NCI-H510A (cell line): Measurements from ENCODE around the gene UNCX.

Experiments used
- DNase-seq: peaks from one replicate; lab custom pipeline; 2025; lab: John Stamatoyannopoulos, UW

UNCX gene

GRCh38 chr7:1243964-1244416, 11.3 kb downstream of the UNCX start:
- no peak for DNase-seq

DNA sequence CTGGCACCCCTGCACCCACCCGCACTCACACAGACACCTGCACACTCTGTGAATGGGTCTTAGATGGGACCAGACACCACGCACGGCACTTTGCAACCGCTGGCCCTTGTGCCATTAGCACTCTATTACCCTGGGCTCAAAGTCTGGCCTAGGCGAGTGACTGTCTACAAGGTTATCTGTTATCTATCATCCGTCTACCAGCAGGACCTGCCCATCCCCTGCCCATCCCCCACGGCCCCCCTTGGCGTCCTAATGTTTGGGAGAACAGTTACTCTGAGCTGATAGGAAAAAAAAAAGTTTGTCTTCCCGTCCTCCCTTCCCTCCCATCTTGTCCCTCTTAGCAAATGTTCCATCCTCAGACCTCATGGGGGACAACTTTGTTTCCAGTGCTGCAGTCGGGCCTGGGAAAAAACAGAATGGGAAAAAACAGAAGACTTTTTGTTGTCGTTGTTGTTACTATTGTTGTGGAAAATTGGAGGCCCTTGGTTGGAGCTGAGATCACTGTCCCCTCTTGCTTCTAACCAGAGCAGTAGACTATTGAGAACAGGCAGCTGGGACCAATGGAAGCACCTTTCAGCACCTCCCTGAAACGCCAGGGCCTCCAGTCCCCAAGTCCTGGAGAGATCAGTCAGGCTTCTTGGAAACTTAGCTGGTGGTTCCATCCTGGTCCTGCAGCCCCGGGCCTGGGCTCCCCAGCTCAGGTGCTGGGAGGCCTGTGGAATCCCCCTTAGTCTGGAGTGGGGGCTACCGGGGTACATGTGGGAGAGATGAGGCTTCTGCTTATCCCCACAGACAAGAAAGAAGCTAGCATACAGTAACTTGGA, 12.2 kb downstream of the UNCX start:
- no peak for DNase-seq

- DNase-seq: no peak
Measured at GRCh38 chr7:1245524-1246050, 12.9 kb downstream of the UNCX start.

DNA sequence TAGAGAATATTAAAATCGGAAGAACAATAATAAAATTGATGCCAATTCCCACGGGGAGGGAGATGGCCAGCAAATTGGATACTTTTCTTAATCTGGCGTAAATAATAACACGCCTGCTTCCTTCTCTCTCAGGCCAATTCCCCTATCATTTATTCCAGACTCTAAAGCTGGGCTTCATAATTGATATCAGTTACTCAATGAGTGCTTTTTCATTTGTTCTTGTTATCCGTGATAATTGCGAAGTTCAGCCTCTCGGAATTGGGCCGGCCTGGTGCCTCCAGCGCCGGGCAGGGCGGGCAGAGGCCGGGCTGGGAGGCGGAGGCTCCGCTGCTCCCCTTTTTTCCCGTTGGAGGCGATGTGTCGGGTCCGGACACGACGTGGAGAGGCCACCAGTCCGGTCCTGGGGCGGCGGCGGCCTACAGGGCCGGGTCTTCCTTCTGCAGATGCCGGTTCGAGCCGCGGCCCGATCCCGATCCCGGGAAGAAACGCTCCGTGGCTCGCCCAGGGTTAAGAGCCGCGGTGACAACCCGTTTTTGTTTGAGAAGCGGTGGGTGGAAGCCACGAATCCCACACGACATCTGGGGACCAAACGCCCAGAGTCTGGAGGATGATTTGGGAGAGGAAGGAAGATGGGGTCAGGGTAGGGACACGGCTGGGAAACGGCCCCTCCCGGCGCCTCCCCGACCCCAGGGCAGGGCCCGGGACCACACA, 13.6 kb downstream of the UNCX start:
- DNase-seq: no peak

- DNase-seq: no peak
Measured at GRCh38 chr7:1246871-1247526, 14.3 kb downstream of the UNCX start.

DNA sequence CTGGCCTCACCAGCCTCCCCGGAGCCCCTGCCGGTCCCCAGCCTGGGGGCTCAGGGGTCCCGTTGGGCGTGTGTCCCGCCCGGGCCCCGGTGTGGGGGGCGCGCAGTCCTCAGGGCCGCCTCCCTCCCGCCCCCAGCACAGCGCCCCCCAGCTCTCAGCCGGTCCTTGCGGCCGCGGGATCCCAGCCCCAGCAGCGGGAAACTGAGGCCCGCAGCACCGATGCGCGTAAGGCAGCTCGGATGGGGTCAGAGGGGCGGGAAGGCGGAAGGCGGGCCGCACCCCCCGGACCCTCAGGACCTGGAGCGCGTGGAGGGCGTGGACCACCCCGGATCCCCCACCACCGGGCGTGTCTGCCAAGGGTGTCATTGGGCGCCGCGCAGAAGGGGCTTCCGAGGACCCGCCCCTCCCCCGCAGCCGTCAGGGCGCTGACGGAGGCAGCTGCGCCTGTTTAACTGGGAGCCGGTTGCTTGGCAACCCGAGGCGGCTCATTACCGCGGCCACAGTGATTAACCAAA, 14.9 kb downstream of the UNCX start:
- peak; percentile 32 for DNase-seq

GRCh38 chr7:1248143-1248915, 15.7 kb downstream of the UNCX start:
- no peak for DNase-seq

- DNase-seq: no peak
Measured at GRCh38 chr7:1248916-1249581, 16.4 kb downstream of the UNCX start.

DNA sequence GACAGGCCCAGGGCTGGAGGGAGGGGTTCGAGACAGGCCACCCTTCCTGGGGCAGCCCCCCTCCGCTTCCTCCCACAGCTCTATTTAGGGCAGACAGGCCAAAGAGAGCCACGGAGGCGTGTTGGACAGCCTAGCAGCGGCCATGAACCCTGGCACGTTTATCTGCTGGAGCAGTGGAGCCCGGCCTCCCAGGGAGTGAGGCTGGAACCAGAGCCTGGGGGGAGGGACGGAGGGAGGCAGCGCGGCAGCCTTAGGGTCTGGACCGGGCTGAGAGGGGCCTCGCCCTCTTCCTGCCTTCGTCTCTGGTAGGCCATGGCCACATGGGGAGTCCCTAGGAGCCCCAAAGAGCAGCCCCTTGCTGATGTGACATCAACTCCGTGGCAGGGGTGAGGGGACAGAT, 17.1 kb downstream of the UNCX start:
- no peak for DNase-seq

- DNase-seq: no peak
Measured at GRCh38 chr7:1250901-1251300, 18.2 kb downstream of the UNCX start.

- DNase-seq: no peak
Measured at GRCh38 chr7:1251796-1252539, 19.3 kb downstream of the UNCX start.

- no peak for DNase-seq
Measured at GRCh38 chr7:1252540-1253090, 19.9 kb downstream of the UNCX start.

DNA sequence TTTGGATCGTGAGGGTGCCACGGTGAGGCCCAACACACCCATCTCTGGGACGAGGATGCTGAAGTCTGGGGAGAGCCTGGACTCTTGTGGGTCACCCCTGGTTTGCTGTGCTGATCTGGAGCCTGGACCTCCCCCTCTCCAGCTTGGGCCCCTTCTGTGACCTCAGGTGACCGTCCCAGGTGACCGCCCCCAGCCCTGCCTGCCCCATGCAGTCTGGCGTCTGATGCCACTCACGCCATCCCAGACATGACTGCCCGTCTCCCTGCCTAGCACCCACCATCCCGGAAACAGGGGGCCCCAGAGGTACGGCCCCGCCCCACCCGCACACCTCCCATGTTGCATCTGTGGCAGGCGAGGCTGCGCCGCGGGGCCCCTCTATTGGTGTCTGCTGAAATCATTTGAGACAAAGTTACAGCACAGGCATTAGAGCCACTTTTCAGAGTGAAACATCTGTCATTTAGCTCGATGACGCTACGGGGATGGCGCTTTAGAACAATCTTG, 21.1 kb downstream of the UNCX start:
- no peak for DNase-seq

- DNase-seq: no peak
Measured at GRCh38 chr7:1254281-1255079, 21.8 kb downstream of the UNCX start.

- DNase-seq: no peak
Measured at GRCh38 chr7:1255080-1255816, 22.6 kb downstream of the UNCX start.

DNA sequence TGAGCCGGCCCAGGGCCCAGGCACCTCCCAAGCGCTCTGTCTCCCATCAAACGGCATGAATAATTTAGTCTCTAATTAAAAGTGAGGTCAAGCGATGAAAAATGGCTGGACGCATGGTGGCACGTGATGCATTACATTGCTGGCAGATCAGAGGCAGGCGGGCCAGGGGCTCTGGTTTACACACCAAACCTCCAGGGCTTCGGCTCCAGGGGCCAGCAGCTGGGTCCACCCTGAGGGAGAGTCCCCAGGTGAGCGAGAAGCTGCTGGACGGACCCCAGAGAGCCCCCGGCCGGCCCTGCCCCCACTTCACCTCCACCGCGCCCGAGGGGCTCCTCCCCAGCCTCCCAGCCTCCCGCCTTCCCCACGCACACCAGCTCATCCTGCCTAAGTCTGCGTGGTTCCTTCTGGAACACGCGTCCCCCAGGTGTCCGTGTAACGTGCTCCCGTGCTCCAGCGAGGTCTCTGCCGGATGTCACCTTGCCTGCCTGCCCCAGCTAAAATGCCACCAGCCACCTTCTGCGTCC, 23.2 kb downstream of the UNCX start:
- DNase-seq: no peak

DNA sequence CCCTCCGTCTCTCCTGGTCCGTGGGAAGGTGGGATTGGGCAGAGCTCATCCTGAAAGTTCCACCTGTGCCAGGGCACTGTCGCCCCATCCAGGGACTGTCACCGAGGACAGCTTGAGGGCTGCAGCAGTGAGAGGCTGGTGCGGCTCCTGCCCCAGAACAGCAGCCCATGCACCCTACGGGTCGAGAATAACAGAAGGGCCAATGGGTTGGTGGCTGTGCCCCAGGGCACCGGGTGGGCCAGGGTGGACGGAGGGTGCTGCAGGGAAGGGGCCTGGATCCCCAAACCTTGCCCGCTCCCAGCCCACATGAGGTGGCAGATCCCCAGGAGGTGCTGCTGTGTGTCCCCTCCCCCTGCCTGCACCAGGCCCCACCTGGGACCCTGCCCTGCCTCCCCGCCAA, 23.9 kb downstream of the UNCX start:
- no peak for DNase-seq

DNA sequence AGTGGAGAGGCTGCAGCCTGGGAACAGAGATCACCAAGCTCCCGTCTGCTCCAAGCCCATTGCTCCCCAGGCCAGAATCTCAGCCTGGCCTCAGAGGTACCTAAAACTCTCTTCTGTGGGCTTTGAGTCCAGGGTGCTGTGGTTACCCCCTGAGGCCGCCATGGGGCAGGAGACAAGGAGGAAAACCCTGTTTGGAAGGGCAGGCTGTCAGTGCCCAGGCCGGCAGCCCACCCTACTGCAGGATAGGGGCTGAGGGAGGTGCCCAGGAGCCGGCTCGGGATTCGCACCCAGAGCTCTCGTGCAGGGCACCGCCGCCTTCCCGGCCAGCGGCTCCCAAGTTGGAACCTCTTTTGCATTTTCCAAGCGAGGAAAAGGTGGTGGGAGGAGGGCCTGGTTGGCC, 24.5 kb downstream of the UNCX start:
- no peak for DNase-seq
